Fibroblast of skin of left biceps (primary cell): ENCODE data around the gene BACH2.
"Not testable (repeated sequence)": the region's sequence is repeated elsewhere in the genome, so short reads cannot be mapped to it uniquely, and the experiment has no call there.

Experiments used
- DNase-seq, 2 experiments: peaks; one replicate each; pipeline ENCODE4 v3.0.0-alpha.2; 2013; ENCODE audit warnings: low read depth in 2 of 2

The BACH2 gene

GRCh38 chr6:90212274-90212673 is 84.4 kb downstream of the BACH2 start:
- no peak for DNase-seq

GRCh38 chr6:90209527-90209926 is 87.1 kb downstream of the BACH2 start:
- no peak for DNase-seq

GRCh38 chr6:90208690-90209089 is 88.0 kb downstream of the BACH2 start:
- DNase-seq, result not testable (repeated sequence)

- no peak for DNase-seq
These were observed 92.2 kb downstream of the BACH2 start for GRCh38 chr6:90204327-90205056.

- no peak for DNase-seq
These were observed 93.0 kb downstream of the BACH2 start for GRCh38 chr6:90203672-90204071.

GRCh38 chr6:90202156-90202555 is 94.5 kb downstream of the BACH2 start:
- no peak for DNase-seq

- no peak for DNase-seq
These were observed 96.7 kb downstream of the BACH2 start for GRCh38 chr6:90199900-90200299.

- DNase-seq, result no peak
These were observed 97.8 kb downstream of the BACH2 start for GRCh38 chr6:90198758-90199425.

GRCh38 chr6:90197854-90198496 is 98.7 kb downstream of the BACH2 start:
- no peak for DNase-seq

GRCh38 chr6:90195094-90195829 is 101.4 kb downstream of the BACH2 start:
- DNase-seq, result no peak

GRCh38 chr6:90194371-90194841 is 102.2 kb downstream of the BACH2 start:
- DNase-seq, result peak; percentile 62 to 66

GRCh38 chr6:90193359-90193758 is 103.3 kb downstream of the BACH2 start:
- no peak for DNase-seq

GRCh38 chr6:90192857-90193256 is 103.8 kb downstream of the BACH2 start:
- DNase-seq, result no peak

- DNase-seq, result no peak
These were observed 105.8 kb downstream of the BACH2 start for GRCh38 chr6:90190752-90191395.

- DNase-seq, result peak; percentile 50 to 59
These were observed 106.5 kb downstream of the BACH2 start for GRCh38 chr6:90190131-90190530.

GRCh38 chr6:90187437-90188121 is 109.1 kb downstream of the BACH2 start:
- DNase-seq, result no peak

- no peak for DNase-seq
These were observed 109.8 kb downstream of the BACH2 start for GRCh38 chr6:90186637-90187371.

- DNase-seq, result no peak
These were observed 110.6 kb downstream of the BACH2 start for GRCh38 chr6:90186026-90186425.

GRCh38 chr6:90184334-90185298 is 112.0 kb downstream of the BACH2 start:
- DNase-seq, result peak; percentile 23 to 30
